ENCODE data around the gene KIF3B. TPM values are rescaled to one million over a fixed set of nuclear protein-coding genes. Genes with fewer than 3 reads are reported as not detected.

KIF3B gene
- 7.8 TPM for total RNA-seq
- polyA plus RNA-seq, result 8.3 TPM
- long read RNA-seq, donor 1, result 0 reads
- long read RNA-seq, donor 2, result 0 reads
- long read RNA-seq, donor 3, result 0 reads
- long read RNA-seq, donor 4, result 0 reads
- long read RNA-seq, donor 5, result 0 reads
- long read RNA-seq, donor 6, partial matches to known transcripts, result 5 of 5 reads
- long read RNA-seq, donor 6, other reads (novel, unspliced or antisense), result 0 of 5 reads
- long read RNA-seq, donor 7, full-length matches to known transcripts, result 1 of 1 reads
- long read RNA-seq, donor 7, partial matches to known transcripts, result 0 of 1 reads
- long read RNA-seq, donor 7, other reads (novel, unspliced or antisense), result 0 of 1 reads
- long read RNA-seq, donor 8, result 0 reads
- long read RNA-seq, donor 9, result 0 reads
- long read RNA-seq, donor 10, result 0 reads

DNA sequence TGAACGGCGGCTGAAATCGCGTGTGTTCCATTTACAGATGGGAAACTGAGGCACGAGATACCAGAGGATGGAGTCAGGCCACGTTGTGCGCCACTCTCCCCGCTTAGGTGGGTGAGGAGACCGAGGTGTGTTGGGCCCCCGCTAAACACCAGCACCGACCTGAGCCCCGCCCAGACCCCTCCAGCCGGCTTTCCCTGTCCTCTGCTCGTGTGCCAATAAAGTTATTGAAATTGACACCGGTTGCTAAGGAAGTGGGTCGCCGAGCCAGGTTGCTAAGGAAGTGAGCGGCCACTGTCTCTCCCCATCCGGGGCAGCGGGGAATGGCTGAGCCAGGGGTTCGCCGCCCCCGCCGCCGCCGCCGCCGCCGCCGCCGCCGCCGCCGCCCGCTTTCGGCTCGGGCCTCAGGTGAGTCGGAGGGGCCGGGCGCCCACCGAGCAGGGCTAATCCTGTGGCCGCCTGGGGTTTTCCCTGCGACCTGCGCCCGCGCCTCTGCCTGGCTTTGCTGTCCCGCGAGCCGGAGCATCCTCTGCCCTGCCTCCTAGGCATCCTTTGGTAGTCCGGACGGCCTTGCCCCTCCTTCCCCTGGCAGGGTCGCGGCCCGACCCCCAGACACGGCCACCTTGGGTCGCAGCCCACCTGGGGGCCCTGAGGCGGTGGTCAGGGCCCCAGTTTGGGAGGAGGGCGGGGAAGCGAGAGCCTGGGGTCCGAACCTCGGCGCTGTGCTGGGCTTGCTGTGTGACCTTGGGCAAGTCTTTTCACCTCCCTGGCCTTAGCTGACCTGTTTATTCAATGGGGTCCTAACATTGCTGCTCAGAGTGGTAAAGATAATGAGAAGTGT, at the start of gene KIF3B:
KIF3B (plus strand) TSS at position 291 of the 838 bp plus-strand sequence. CDS start 32,127 bp downstream, outside the sequence.
- Histone ChIP-seq H3K36me3 (ENCODE audit: control insufficient read depth in 2 of 2, insufficient read depth in 2 of 2, low read length in 1 of 2) (peaks cover 0 to 2% of the 10 kb centered on the region in 2 donors), H3K4me3 (ENCODE audit: low read length in 2 of 2) (peak within 1 kb of the TSS; percentile 72 to 78), H3K27ac (ENCODE audit: low read depth in 1 of 2, low read length in 1 of 2) (peak within 1 kb of the TSS in 1 of 2 donors; percentile 72), H3K9me3 (ENCODE audit: control insufficient read depth in 2 of 2, insufficient read depth in 1 of 2, low read length in 1 of 2) (peaks cover 0 to 3% of the 10 kb centered on the region in 2 donors), H3K27me3 (ENCODE audit: control insufficient read depth in 2 of 2, insufficient read depth in 1 of 2, low read length in 1 of 2) (no peaks in the 10 kb centered on the region), H3K4me1 (ENCODE audit: control insufficient read depth in 2 of 2, insufficient read depth in 2 of 2, low read length in 2 of 2) (peaks cover 15 to 21% of the 10 kb centered on the region in 2 donors)
- DNase-seq (ENCODE audit: low read depth in 6 of 9, low spot score in 9 of 9), result peak; percentile 62 to 92 (median 75)
- WGBS, result 3% methylated on average over 62 of the region's 62 CpGs

DNA sequence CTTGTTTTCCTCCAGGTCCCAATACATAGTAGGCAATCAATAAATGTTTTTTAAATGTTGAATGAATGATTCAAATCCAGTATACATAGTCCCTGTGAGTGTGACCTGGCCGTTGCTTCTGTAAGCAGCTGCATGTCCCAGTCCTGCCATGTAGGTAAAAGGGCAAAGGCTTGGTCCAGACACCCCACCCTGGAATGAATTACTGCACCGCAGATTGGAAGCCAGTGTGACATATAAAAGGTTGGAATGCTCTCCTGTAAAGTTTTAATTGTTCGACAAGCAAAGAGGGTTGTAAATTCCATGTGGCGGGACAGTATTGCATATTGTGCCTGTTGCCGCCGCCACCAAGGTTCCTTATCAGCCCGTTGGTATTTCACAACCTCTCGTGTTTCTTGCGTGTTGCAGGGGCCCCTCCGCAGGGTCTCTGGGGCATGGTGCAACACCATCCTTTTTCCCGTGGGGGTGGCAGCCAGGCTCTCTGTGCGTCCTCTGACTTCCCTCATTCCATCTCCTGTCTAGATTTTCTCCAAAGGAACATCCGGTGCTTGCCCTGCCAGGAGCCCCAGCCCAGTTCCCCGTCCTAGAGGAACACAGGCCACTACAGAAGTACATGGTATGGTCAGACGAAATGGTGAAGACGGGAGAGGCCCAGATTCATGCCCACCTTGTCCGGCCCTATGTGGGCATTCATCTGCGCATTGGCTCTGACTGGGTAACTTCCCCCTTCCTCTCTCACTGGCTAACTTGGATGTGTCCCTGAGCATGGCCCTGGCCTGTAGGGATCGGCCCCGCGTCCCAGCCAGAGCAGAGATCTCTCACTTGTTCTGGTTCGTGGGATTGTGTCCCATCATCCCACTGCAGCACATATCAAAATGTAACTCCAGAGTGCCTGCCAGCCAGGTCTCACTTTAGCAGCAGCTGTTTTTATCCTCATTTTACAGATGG, 49.4 kb upstream of the KIF3B start:
- H3K4me1 ChIP-seq (ENCODE audit: control insufficient read depth in 2 of 2, insufficient read depth in 2 of 2, low read length in 2 of 2), result peaks cover 0 to 4% of the 10 kb centered on the region in 2 donors
- H3K36me3 ChIP-seq (ENCODE audit: control insufficient read depth in 2 of 2, insufficient read depth in 2 of 2, low read length in 1 of 2), result peaks cover 34 to 48% of the 10 kb centered on the region in 2 donors
- H3K4me3 ChIP-seq (ENCODE audit: low read length in 2 of 2), result no peak overlapping the region
- H3K27ac ChIP-seq (ENCODE audit: low read depth in 1 of 2, low read length in 1 of 2), result no peak overlapping the region
- H3K9me3 ChIP-seq (ENCODE audit: control insufficient read depth in 2 of 2, insufficient read depth in 1 of 2, low read length in 1 of 2), result no peaks in the 10 kb centered on the region
- H3K27me3 ChIP-seq (ENCODE audit: control insufficient read depth in 2 of 2, insufficient read depth in 1 of 2, low read length in 1 of 2), result no peaks in the 10 kb centered on the region
- no peak for DNase-seq (ENCODE audit: low read depth in 6 of 9, low spot score in 9 of 9)
- 95% methylated on average over 22 of the region's 22 CpGs for WGBS

DNA sequence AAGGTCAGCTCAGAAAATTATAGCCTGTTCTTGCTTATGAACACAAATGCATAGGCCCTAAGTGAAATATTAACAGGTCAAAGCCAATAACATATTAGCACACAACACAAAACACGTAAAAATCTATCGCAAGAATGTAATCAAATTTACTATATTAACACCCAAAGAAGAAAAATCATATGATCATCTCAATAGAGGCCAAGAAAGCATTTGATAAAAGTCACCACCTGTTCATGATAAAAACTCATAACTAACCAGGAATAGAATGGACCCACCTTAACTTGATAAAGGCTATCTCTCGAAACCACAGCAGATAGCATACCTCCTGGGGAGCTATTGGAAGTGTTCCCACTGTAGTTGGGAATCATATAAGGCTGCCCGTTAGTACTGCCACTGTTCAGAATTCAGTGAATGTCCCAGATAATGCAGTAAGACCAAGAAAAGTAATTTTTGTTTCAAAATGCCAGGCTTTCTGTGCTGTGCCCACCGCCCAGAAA, 48.2 kb upstream of the KIF3B start:
- Histone ChIP-seq H3K9me3 (ENCODE audit: control insufficient read depth in 2 of 2, insufficient read depth in 1 of 2, low read length in 1 of 2) (no peaks in the 10 kb centered on the region), H3K36me3 (ENCODE audit: control insufficient read depth in 2 of 2, insufficient read depth in 2 of 2, low read length in 1 of 2) (peaks cover 40 to 53% of the 10 kb centered on the region in 2 donors), H3K4me3 (ENCODE audit: low read length in 2 of 2) (no peak overlapping the region), H3K27ac (ENCODE audit: low read depth in 1 of 2, low read length in 1 of 2) (no peak overlapping the region), H3K27me3 (ENCODE audit: control insufficient read depth in 2 of 2, insufficient read depth in 1 of 2, low read length in 1 of 2) (no peaks in the 10 kb centered on the region), H3K4me1 (ENCODE audit: control insufficient read depth in 2 of 2, insufficient read depth in 2 of 2, low read length in 2 of 2) (peaks cover 0 to 4% of the 10 kb centered on the region in 2 donors)
- DNase-seq (ENCODE audit: low read depth in 6 of 9, low spot score in 9 of 9), result no peak
- 99% methylated on average over 5 of the region's 5 CpGs for WGBS

DNA sequence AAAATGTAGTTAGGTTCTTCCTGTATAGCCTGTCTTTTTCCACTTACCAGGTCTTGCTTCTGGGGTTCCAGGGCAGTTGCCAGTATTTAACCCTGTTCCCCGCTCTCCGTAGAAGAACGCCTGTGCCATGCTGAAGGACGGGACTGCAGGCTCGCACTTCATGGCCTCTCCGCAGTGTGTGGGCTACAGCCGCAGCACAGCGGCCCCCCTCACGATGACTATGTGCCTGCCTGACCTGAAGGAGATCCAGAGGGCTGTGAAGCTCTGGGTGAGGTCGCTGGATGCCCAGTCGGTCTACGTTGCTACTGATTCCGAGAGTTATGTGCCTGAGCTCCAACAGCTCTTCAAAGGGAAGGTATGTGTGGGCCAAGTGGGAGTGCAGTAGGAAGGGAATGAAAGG, 46.7 kb upstream of the KIF3B start:
- H3K36me3 ChIP-seq (ENCODE audit: control insufficient read depth in 2 of 2, insufficient read depth in 2 of 2, low read length in 1 of 2), result peaks cover 51 to 66% of the 10 kb centered on the region in 2 donors
- no peaks in the 10 kb centered on the region for H3K27me3 ChIP-seq (ENCODE audit: control insufficient read depth in 2 of 2, insufficient read depth in 1 of 2, low read length in 1 of 2)
- WGBS, result 98% methylated on average over 13 of the region's 13 CpGs
- H3K4me1 ChIP-seq (ENCODE audit: control insufficient read depth in 2 of 2, insufficient read depth in 2 of 2, low read length in 2 of 2), result peaks cover 0 to 4% of the 10 kb centered on the region in 2 donors
- no peaks in the 10 kb centered on the region for H3K9me3 ChIP-seq (ENCODE audit: control insufficient read depth in 2 of 2, insufficient read depth in 1 of 2, low read length in 1 of 2)
- H3K4me3 ChIP-seq (ENCODE audit: low read length in 2 of 2), result no peak overlapping the region
- no peak for DNase-seq (ENCODE audit: low read depth in 6 of 9, low spot score in 9 of 9)
- H3K27ac ChIP-seq (ENCODE audit: low read depth in 1 of 2, low read length in 1 of 2), result no peak overlapping the region

DNA sequence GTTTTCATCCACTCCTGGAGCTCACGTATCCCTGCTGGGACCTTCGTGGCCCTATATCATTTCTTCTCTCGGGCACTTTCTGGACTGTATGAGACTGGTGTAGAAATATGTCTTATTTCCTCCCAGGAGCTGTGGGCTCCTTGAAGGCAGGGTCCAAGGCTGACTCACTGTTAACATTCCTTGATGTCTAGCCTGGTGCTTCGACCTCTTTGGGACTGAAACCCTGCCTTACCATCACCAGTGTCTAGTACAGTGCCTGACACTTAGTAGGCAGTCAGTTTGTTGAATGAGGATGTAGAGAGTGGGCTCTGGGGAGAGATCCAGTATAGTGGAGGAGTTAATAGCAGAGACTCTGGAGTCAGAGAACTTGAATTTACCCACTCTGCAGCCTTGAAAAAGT, 46.2 kb upstream of the KIF3B start:
- H3K27ac ChIP-seq (ENCODE audit: low read depth in 1 of 2, low read length in 1 of 2), result no peak overlapping the region
- 96% methylated on average over 4 of the region's 4 CpGs for WGBS
- peaks cover 55 to 70% of the 10 kb centered on the region in 2 donors for H3K36me3 ChIP-seq (ENCODE audit: control insufficient read depth in 2 of 2, insufficient read depth in 2 of 2, low read length in 1 of 2)
- H3K4me1 ChIP-seq (ENCODE audit: control insufficient read depth in 2 of 2, insufficient read depth in 2 of 2, low read length in 2 of 2), result peaks cover 0 to 4% of the 10 kb centered on the region in 2 donors
- no peaks in the 10 kb centered on the region for H3K9me3 ChIP-seq (ENCODE audit: control insufficient read depth in 2 of 2, insufficient read depth in 1 of 2, low read length in 1 of 2)
- no peak for DNase-seq (ENCODE audit: low read depth in 6 of 9, low spot score in 9 of 9)
- H3K27me3 ChIP-seq (ENCODE audit: control insufficient read depth in 2 of 2, insufficient read depth in 1 of 2, low read length in 1 of 2), result no peaks in the 10 kb centered on the region
- H3K4me3 ChIP-seq (ENCODE audit: low read length in 2 of 2), result no peak overlapping the region

DNA sequence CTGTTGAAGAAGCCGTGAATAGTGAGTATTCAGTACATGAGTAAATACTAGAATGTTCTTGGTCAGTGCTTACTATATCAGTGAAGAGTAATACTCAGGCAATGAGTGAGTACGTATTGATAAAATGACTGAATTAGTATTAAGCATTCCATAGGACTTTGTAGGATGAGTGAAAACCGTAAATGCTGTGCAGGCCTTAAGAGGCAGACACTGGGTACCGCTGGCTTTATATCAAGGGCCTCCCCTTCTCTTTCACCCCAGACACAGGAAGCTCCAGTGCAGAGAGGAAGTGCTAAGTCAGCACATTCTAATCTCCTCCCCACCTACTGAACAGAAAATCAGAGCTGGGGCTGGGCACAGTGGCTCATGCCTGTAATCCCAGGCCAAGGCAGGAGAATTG, 45.6 kb upstream of the KIF3B start:
- Histone ChIP-seq H3K27me3 (ENCODE audit: control insufficient read depth in 2 of 2, insufficient read depth in 1 of 2, low read length in 1 of 2) (no peaks in the 10 kb centered on the region), H3K4me1 (ENCODE audit: control insufficient read depth in 2 of 2, insufficient read depth in 2 of 2, low read length in 2 of 2) (peaks cover 0 to 4% of the 10 kb centered on the region in 2 donors), H3K27ac (ENCODE audit: low read depth in 1 of 2, low read length in 1 of 2) (peak overlapping the region in 1 of 2 donors; percentile 18), H3K4me3 (ENCODE audit: low read length in 2 of 2) (no peak overlapping the region), H3K36me3 (ENCODE audit: control insufficient read depth in 2 of 2, insufficient read depth in 2 of 2, low read length in 1 of 2) (peaks cover 61 to 68% of the 10 kb centered on the region in 2 donors), H3K9me3 (ENCODE audit: control insufficient read depth in 2 of 2, insufficient read depth in 1 of 2, low read length in 1 of 2) (no peaks in the 10 kb centered on the region)
- WGBS, result 80% methylated on average over 4 of the region's 4 CpGs
- DNase-seq (ENCODE audit: low read depth in 6 of 9, low spot score in 9 of 9), result peak in 3 of 9 donors; percentile 9 to 55 (median 39)

DNA sequence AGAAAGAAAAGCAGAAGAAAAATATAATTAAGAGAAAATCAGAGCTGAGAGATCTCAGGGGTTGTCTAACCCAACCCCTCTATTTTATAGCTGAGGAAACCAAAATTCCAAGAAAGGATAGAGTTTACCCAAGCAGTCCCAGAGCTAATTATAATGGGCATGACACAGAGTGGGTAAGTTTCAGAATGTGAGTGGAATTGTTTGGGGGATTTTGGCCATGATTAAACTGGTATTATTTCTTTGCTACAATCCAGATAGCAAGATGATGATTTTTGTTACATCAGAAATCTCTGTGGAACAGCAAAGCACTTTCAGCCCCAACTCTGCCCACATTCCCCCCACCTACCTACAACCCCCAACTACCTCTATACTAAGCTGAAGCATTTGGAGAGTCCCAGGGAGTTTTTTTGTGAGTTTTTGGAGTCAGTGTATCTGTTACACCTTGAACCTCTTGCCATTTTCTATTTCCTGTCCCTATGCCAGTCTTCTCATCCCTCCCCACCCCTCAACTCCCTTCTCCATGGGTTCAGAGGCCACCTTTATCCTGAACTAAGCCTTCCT, 45.0 kb upstream of the KIF3B start:
- Histone ChIP-seq H3K36me3 (ENCODE audit: control insufficient read depth in 2 of 2, insufficient read depth in 2 of 2, low read length in 1 of 2) (peaks cover 62 to 63% of the 10 kb centered on the region in 2 donors), H3K27me3 (ENCODE audit: control insufficient read depth in 2 of 2, insufficient read depth in 1 of 2, low read length in 1 of 2) (no peaks in the 10 kb centered on the region), H3K9me3 (ENCODE audit: control insufficient read depth in 2 of 2, insufficient read depth in 1 of 2, low read length in 1 of 2) (no peaks in the 10 kb centered on the region), H3K27ac (ENCODE audit: low read depth in 1 of 2, low read length in 1 of 2) (no peak overlapping the region), H3K4me1 (ENCODE audit: control insufficient read depth in 2 of 2, insufficient read depth in 2 of 2, low read length in 2 of 2) (peaks cover 0 to 4% of the 10 kb centered on the region in 2 donors), H3K4me3 (ENCODE audit: low read length in 2 of 2) (no peak overlapping the region)
- DNase-seq (ENCODE audit: low read depth in 6 of 9, low spot score in 9 of 9), result no peak

DNA sequence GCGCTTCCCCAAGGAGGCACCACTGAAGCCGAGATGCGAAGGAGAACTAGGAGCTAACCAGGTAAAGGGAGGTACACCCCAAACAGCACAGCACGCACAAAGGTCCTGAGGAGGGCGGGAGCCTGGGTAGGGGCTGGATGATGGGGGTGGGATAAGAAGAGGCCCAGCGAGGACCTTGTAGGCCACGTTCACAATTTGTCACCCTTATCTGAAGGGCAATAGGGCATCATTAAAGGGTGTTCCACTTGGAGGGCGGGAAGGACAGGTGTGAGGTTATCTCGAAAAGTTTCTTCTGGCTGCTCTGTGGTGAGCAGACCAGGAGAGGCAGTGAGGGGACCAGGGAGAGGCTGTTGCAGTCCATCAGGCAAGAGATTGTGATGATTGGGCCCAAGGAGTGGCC, 44.2 kb upstream of the KIF3B start:
- H3K9me3 ChIP-seq (ENCODE audit: control insufficient read depth in 2 of 2, insufficient read depth in 1 of 2, low read length in 1 of 2), result no peaks in the 10 kb centered on the region
- peaks cover 0 to 4% of the 10 kb centered on the region in 2 donors for H3K4me1 ChIP-seq (ENCODE audit: control insufficient read depth in 2 of 2, insufficient read depth in 2 of 2, low read length in 2 of 2)
- H3K27me3 ChIP-seq (ENCODE audit: control insufficient read depth in 2 of 2, insufficient read depth in 1 of 2, low read length in 1 of 2), result no peaks in the 10 kb centered on the region
- no peak for DNase-seq (ENCODE audit: low read depth in 6 of 9, low spot score in 9 of 9)
- H3K4me3 ChIP-seq (ENCODE audit: low read length in 2 of 2), result no peak overlapping the region
- WGBS, result 99% methylated on average over 9 of the region's 9 CpGs
- no peak overlapping the region for H3K27ac ChIP-seq (ENCODE audit: low read depth in 1 of 2, low read length in 1 of 2)
- H3K36me3 ChIP-seq (ENCODE audit: control insufficient read depth in 2 of 2, insufficient read depth in 2 of 2, low read length in 1 of 2), result peaks cover 55 to 56% of the 10 kb centered on the region in 2 donors
